Hindlimb muscle (tissue), 1 donor: ENCODE measurements around the gene HSD17B2. TPM values are rescaled to one million over a fixed set of nuclear protein-coding genes. Genes with fewer than 3 reads are reported as not detected.
"Not testable (repeated sequence)": the region's sequence is repeated elsewhere in the genome, so short reads cannot be mapped to it uniquely, and the experiment has no call there.

Experiments
- DNase-seq: peaks from one replicate; pipeline ENCODE4 v3.0.0-alpha.2; 2013
- polyA plus RNA-seq: library from polyadenylated mRNA; unstranded; fragments of 120-200 nt; gene quantifications from one replicate; pipeline ENCODE4 v1.2.1, GENCODE V29; 2013; ENCODE audit not compliant: insufficient read length

HSD17B2 gene
- 0.30 TPM for polyA plus RNA-seq

GRCh38 chr16:82034981-82035612 lies at the start of gene HSD17B2:
Gene HSD17B2, plus strand, starts transcription at chr16:82035253. Its CDS starts 172 bp downstream, at chr16:82035425.
- no peak for DNase-seq

- no peak for DNase-seq
Observed at GRCh38 chr16:81987121-81987520, 47.9 kb upstream of the HSD17B2 start.

GRCh38 chr16:81987706-81988105 lies 47.3 kb upstream of the HSD17B2 start:
- no peak for DNase-seq

- DNase-seq = no peak
Observed at GRCh38 chr16:81992859-81993258, 42.2 kb upstream of the HSD17B2 start.

GRCh38 chr16:81994485-81994884 lies 40.6 kb upstream of the HSD17B2 start:
- DNase-seq = no peak

GRCh38 chr16:81995651-81996050 lies 39.4 kb upstream of the HSD17B2 start:
- no peak for DNase-seq

- peak; percentile 82 for DNase-seq
Observed at GRCh38 chr16:81996664-81997509, 38.2 kb upstream of the HSD17B2 start.

GRCh38 chr16:81997738-81998137 lies 37.3 kb upstream of the HSD17B2 start:
- no peak for DNase-seq

GRCh38 chr16:82002831-82003230 lies 32.2 kb upstream of the HSD17B2 start:
- no peak for DNase-seq

- DNase-seq = no peak
Observed at GRCh38 chr16:82004601-82005000, 30.5 kb upstream of the HSD17B2 start.

- no peak for DNase-seq
Observed at GRCh38 chr16:82005027-82005830, 29.8 kb upstream of the HSD17B2 start.

- DNase-seq = no peak
Observed at GRCh38 chr16:82006036-82006435, 29.0 kb upstream of the HSD17B2 start.

GRCh38 chr16:82007189-82007588 lies 27.9 kb upstream of the HSD17B2 start:
- no peak for DNase-seq

- no peak for DNase-seq
Observed at GRCh38 chr16:82008957-82009592, 26.0 kb upstream of the HSD17B2 start.

GRCh38 chr16:82009789-82010188 lies 25.3 kb upstream of the HSD17B2 start:
- DNase-seq = not testable (repeated sequence)

- DNase-seq = no peak
Observed at GRCh38 chr16:82010649-82011048, 24.4 kb upstream of the HSD17B2 start.

GRCh38 chr16:82011199-82011641 lies 23.8 kb upstream of the HSD17B2 start, which contains the start of gene SDR42E1:
Gene SDR42E1, minus strand, starts transcription at chr16:82011470. Its CDS starts 10,612 bp downstream, at chr16:82000858.
- DNase-seq = no peak

- DNase-seq = no peak
Observed at GRCh38 chr16:82013139-82013538, 21.9 kb upstream of the HSD17B2 start.

- no peak for DNase-seq
Observed at GRCh38 chr16:82016263-82016662, 18.8 kb upstream of the HSD17B2 start.

- DNase-seq = no peak
Observed at GRCh38 chr16:82016964-82017363, 18.1 kb upstream of the HSD17B2 start.

GRCh38 chr16:82017911-82018568 lies 17.0 kb upstream of the HSD17B2 start:
- DNase-seq = no peak

GRCh38 chr16:82019535-82019934 lies 15.5 kb upstream of the HSD17B2 start:
- no peak for DNase-seq
